DLD1 (cell line): ENCODE measurements around the gene VHLL.

Experiments
- in situ Hi-C: cut with HindIII; loops from 2 replicates; pipeline ENCODE4 v1.10.0; 2017; ENCODE audit warnings: low sequenced_read_pairs

VHLL gene

GRCh38 chr1:156258859-156259258 lies 40.2 kb downstream of the VHLL start:
- in situ Hi-C loops, result no loop called here

- in situ Hi-C loops, result no loop called here
Measured at GRCh38 chr1:156257711-156258110, 41.4 kb downstream of the VHLL start.

- in situ Hi-C loops, result no loop called here
Measured at GRCh38 chr1:156253634-156254033, 45.5 kb downstream of the VHLL start.

GRCh38 chr1:156251527-156251926 lies 47.6 kb downstream of the VHLL start:
- in situ Hi-C loops, result no loop called here

GRCh38 chr1:156249593-156249992 lies 49.5 kb downstream of the VHLL start:
- in situ Hi-C loops, result no loop called here
